ENCODE results near the gene EPHB4. TPM values are rescaled to one million over a fixed set of nuclear protein-coding genes. Genes with fewer than 3 reads are reported as not detected.
A peak's percentile ranks its signal among the peaks of the same experiment; 100 is the strongest.

The EPHB4 gene
- total RNA-seq, 1 donor, result 37.9 TPM

DNA sequence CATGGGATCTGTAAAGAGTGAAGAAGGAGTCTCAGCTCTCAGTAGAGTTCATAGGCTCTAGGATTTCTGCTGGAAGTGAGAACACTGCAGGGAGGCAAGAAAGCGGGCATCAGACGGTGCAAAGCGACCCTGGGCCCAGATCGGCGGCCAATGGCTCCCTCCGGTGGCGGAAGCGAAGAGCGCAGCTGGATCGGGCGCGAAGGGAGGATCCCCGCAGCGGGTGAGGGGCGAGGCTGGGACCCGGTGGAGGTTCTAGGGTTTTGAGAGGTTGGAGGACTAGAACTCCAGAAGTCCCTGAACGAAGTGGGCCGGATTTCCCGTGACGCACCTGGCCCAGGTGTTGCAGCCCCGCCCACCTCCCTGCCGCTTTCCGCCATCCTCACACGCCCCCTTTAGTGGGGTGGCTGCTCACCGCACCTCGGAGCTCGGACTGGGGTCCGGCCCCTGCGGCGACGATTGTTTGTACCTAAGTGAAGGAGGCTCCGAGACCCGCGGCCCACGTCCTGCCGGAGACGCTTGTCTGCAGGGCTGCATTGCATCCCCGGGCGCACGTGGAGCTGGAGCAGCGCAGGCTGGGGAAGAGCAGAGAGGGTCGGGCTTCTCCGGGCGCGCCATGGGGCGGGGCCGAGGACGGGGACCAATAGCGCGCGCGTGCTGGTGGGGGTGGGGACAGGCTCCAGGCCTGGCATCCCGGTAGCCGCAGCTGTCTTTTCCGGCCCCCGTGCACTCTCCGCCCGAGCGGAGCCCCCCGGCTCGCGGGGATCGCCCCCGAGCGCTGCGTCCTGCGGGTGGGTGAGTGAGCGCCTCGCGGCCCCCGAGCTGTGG, 24.9 kb upstream of the EPHB4 start, which contains the start of gene SLC12A9:
SLC12A9 (plus strand) TSS at position 666 of the 825 bp plus-strand sequence. CDS start 1,485 bp downstream, outside the sequence.
- peak; percentile 83 for DNase-seq (ENCODE audit: low read depth)
- TF ChIP-seq, protein P1, sequence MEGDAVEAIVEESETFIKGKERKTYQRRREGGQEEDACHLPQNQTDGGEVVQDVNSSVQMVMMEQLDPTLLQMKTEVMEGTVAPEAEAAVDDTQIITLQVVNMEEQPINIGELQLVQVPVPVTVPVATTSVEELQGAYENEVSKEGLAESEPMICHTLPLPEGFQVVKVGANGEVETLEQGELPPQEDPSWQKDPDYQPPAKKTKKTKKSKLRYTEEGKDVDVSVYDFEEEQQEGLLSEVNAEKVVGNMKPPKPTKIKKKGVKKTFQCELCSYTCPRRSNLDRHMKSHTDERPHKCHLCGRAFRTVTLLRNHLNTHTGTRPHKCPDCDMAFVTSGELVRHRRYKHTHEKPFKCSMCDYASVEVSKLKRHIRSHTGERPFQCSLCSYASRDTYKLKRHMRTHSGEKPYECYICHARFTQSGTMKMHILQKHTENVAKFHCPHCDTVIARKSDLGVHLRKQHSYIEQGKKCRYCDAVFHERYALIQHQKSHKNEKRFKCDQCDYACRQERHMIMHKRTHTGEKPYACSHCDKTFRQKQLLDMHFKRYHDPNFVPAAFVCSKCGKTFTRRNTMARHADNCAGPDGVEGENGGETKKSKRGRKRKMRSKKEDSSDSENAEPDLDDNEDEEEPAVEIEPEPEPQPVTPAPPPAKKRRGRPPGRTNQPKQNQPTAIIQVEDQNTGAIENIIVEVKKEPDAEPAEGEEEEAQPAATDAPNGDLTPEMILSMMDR (IDR thresholded peaks at IDR 0.05; ENCODE audit: insufficient read depth, low read length), result peak; percentile 90
- H3K4me3 ChIP-seq (ENCODE audit: low read depth, low read length), result peak within 1 kb of the TSS; percentile 83

DNA sequence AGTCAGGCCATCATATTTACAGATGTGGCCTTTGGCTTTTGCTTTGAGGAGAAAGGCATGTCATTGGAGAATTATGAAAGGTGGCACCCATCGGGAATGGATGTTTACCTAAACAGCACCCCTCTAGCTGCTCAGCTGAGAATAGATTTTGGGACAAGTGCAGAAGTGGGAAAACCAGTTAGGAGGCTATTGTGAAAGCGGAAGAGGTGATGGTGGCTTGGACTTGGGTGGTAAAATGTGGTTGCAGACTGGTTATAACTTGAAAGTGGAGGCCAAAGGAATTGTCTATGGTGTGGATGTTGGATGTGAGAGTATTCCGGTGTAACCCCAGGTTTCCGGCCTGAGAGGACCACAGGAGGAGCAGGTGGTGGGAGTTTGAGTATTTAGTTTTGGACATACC, 20.0 kb upstream of the EPHB4 start:
- H3K4me3 ChIP-seq (ENCODE audit: low read depth, low read length), result no peak overlapping the region
- TF ChIP-seq, protein P1 (IDR thresholded peaks at IDR 0.05; ENCODE audit: insufficient read depth, low read length), result no peak
- no peak for DNase-seq (ENCODE audit: low read depth)

DNA sequence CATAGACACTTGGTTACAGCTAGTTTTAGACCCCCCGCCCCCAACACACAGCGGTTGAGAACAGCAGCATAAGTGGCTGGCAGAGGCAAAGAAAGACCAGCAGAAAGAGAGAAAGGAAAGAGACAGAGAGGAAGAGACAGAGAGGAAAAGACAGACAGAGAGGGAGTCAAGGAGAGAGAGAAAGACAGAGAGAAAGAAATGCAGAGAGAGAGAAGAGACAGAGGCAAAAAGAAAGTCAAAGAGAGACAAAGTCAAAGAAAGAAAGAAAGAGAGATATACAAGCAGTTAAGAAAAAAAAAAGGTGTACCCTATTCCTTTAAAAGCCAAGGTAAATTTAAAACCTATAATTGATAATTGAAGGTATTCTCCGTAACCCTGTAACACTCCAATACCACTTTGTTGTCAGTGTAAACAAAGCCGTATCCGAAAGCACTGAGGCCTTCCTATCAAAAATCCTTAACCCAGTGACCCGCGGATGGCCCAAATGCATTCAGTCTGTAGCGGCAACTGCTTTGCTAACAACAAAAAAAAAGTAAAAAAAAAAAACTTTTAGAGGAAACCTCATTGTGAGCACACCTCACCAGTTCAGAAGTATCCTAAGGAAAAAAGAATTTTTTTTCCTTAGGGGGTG, 13.3 kb upstream of the EPHB4 start:
- no peak for DNase-seq (ENCODE audit: low read depth)
- TF ChIP-seq, protein P1 (IDR thresholded peaks at IDR 0.05; ENCODE audit: insufficient read depth, low read length), result no peak
- no peak overlapping the region for H3K4me3 ChIP-seq (ENCODE audit: low read depth, low read length)

DNA sequence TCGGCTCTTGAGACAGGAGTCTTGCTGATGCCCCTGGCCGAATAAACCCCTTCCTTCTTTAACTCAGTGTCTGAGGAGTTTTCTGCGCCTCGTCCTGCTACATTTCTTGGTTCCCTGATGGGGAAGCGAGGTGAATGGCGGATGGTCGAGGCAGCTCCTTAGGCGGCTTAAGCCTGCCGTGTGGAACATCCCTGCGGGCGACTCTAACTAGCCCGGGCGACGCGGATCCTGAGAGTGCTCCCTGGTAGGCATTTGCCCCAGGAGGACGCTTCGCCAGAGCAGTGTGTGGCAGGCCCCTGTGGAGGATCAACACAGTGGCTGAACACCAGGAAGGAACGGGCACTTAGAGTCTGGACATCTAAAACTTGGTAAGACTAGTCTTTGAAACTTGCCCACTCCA, 12.0 kb upstream of the EPHB4 start:
- TF ChIP-seq, protein P1 (IDR thresholded peaks at IDR 0.05; ENCODE audit: insufficient read depth, low read length), result no peak
- no peak for DNase-seq (ENCODE audit: low read depth)
- no peak overlapping the region for H3K4me3 ChIP-seq (ENCODE audit: low read depth, low read length)

DNA sequence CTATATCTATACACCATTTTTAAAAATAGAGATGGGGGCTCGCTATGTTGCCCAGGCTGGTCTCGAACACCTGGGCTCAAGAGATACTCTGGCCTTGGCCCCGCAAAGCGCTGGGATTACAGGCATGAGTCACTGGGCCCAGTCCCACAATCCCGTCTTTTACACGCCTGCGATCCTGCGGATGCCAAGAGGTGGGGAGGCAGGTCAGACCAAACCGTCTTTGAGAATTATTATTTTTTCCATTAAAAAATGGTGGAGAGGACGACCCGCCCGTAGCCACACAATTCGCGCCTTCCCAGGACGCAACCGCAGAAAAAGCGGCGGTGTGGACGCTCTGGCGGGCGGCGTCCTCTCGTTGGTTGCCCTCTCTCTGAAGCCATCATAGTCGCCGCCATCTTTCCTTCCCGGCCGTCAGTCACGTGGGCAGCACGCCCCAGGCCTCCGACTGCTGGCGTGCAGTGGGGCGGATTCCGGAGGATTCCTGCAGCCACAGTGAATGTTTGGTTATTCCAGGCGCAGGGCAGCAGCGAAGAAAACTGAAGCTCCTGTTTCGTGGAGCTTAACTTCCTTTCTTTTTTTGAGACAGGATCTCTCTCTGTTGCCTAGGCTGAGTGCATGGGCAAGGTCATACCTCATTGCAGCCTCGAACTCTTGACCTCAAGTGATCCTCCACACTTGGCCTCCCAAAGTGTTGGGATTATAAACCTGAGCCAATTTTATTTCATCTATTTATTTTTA, 9.9 kb upstream of the EPHB4 start:
- peak; percentile 89 for DNase-seq (ENCODE audit: low read depth)
- TF ChIP-seq, protein P1 (IDR thresholded peaks at IDR 0.05; ENCODE audit: insufficient read depth, low read length), result no peak
- H3K4me3 ChIP-seq (ENCODE audit: low read depth, low read length), result peak overlapping the region; percentile 59

DNA sequence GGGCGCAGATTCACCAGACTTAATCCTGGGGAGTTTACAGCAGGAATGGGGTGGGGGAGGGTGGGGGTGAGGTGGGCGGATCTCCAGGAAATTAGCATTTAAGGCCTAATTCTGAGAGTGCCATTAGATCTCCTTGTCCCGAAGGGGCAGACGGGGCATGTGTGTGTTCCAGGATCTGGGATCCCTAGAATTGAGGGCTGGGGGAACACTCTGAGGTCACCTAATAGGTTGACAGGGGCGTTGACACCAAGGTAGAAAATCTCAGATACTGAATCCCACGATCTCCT, 9.4 kb upstream of the EPHB4 start:
- TF ChIP-seq, protein P1 (IDR thresholded peaks at IDR 0.05; ENCODE audit: insufficient read depth, low read length), result no peak
- H3K4me3 ChIP-seq (ENCODE audit: low read depth, low read length), result no peak overlapping the region
- no peak for DNase-seq (ENCODE audit: low read depth)

Data from fibroblast of the aortic adventitia (primary cell).